Heart left ventricle (tissue), 16 donors: ENCODE measurements around the gene ADGRB2. TPM values are rescaled to one million over a fixed set of nuclear protein-coding genes. Genes with fewer than 3 reads are reported as not detected.

Experiments used
- ATAC-seq, 4 donors: fragments of 200-7000 bp; cut with Tn5 transposase; one replicate each; pipeline ENCODE4 v1.9.1; 2020 to 2022; ENCODE audit warnings: moderate library complexity in 4 of 4, mild to moderate bottlenecking in 3 of 4, moderate number of reproducible peaks in 1 of 4
- DNase-seq, 5 donors: peaks; one replicate each; pipeline ENCODE4 v3.0.0-alpha.2; 2020
- H3K27ac ChIP-seq, 12 donors: fragments of 200-600 bp; sonication (generic) in 4 of 12; one replicate each; pipeline versions ENCODE4 v1.5.0 to v1.8.0; 2016 to 2022; ENCODE audit warnings: mild to moderate bottlenecking in 2 of 12
- H3K27me3 ChIP-seq, 9 donors: fragments of 200-600 bp; sonication (generic) in 2 of 9; one replicate each; pipeline versions ENCODE4 v1.5.1 to v1.8.0; 2016 to 2022; ENCODE audit warnings: mild to moderate bottlenecking in 3 of 9
- H3K36me3 ChIP-seq, 9 donors: fragments of 200-600 bp; sonication (generic) in 2 of 9; one replicate each; pipeline versions ENCODE4 v1.5.0 to v1.8.0; 2018 to 2022; ENCODE audit warnings: mild to moderate bottlenecking in 2 of 9
- H3K4me1 ChIP-seq, 12 donors: fragments of 200-600 bp; sonication (generic) in 4 of 12; one replicate each; pipeline versions ENCODE4 v1.5.0 to v1.8.0; 2016 to 2022; ENCODE audit warnings: mild to moderate bottlenecking in 3 of 12
- H3K4me3 ChIP-seq, 12 donors: fragments of 200-600 bp; sonication (generic) in 4 of 12; one replicate each; pipeline versions ENCODE4 v1.5.0 to v1.8.0; 2017 to 2022; ENCODE audit warnings: mild to moderate bottlenecking in 9 of 12, moderate library complexity in 4 of 12
- H3K9me3 ChIP-seq, 12 donors: fragments of 200-600 bp; sonication (generic) in 4 of 12; one replicate each; pipeline versions ENCODE4 v1.5.0 to v1.8.0; 2016 to 2022; ENCODE audit warnings: mild to moderate bottlenecking in 1 of 12
- POLR2A ChIP-seq, 2 donors: fragments of 450-650 bp; IDR thresholded peaks; one replicate each; pipeline ENCODE4 v1.6.1; 2017; ENCODE audit warnings: antibody characterized with exemption in 2 of 2, mild to moderate bottlenecking in 2 of 2, moderate library complexity in 2 of 2
- WGBS, 4 donors: extraction: QIAGEN DNeasy Blood & Tissue Kit in 2 of 4; methylation state at CpG; one replicate each; pipeline versions ENCODE4 v1.1.5 to v1.1.7; 2013 to 2018; 5-methylcytosine and 5-hydroxymethylcytosine counted together
- intact Hi-C, 10 donors: fragments of 100-400 bp; cut with DNase I; formaldehyde crosslinking; loops; one replicate each; pipeline versions ENCODE4 v1.11.1 to v1.14.2; 2022
- polyA plus RNA-seq, 2 donors: library from polyadenylated mRNA; stranded (reverse); fragments of 200-250 nt; gene quantifications; one replicate each; pipeline ENCODE4 v1.2.3, GENCODE V29; 2013
- total RNA-seq, 9 donors: library from RNA; depleted of rRNA in 2 of 9; stranded (reverse); fragments of >200 nt in 2 of 9; fragmentation: NEBNext Ultra II Directional in 3 of 9; extraction: Animal tissue kit (Norgen Biotek cat#: 25700) in 3 of 9; gene quantifications; one replicate each; pipeline versions ENCODE4 v1.1.0 to v1.2.4, GENCODE V29; 2016 to 2023
- TF ChIP-seq, protein P1 (sequence below), 12 donors: fragments of 200-600 bp; sonication (generic) in 4 of 12; IDR thresholded peaks; one replicate each; pipeline versions ENCODE4 v1.5.0 to v1.8.0; 2018 to 2022; ENCODE audit warnings: antibody characterized with exemption in 12 of 12, mild to moderate bottlenecking in 5 of 12
- donor health status: ischemic (EF 13 %, LVEDD 7.1; RV severe dilation, severe dysfunction).
- donor health status: healthy with polysubstance abuse.
- donor health status: DM: no; HTN: yes; CAD: no.
- donor health status: DM: no; HTN: no; CAD: no.
- donor health status: ischemic (EF 25% LVEDD 6.9; RV normal size, moderate dysfunction).
- donor health status: ischemic (EF 25% LVEDD 5.7; RV mildly dilated, moderate dysfunction).
- donor health status: healthy.
- donor health status: DM: yes; HTN: yes; CAD: no.
- donor health status: ischemic (EF 35%, LVEDD 5.7; RV mildly dilated, moderate dysfunction).
- donor health status: nonischemic (EF 11% LVEDD 7.7; RV severe dilation, severe dysfunction).
- donor health status: DM: yes; HTN: yes; CAD: no.
- donor health status: PGD.
- donor health status: ischemic (EF 29% LVEDD 5.4; RV normal size, mild dysfunction).
- donor health status: nonischemic (EF 23%, LVEDD 6.1; RV moderate dilation, normal function).

Gene ADGRB2
- total and polyA plus RNA-seq, 11 donors = 1.1 to 18.5 (median 9.6) TPM

DNA sequence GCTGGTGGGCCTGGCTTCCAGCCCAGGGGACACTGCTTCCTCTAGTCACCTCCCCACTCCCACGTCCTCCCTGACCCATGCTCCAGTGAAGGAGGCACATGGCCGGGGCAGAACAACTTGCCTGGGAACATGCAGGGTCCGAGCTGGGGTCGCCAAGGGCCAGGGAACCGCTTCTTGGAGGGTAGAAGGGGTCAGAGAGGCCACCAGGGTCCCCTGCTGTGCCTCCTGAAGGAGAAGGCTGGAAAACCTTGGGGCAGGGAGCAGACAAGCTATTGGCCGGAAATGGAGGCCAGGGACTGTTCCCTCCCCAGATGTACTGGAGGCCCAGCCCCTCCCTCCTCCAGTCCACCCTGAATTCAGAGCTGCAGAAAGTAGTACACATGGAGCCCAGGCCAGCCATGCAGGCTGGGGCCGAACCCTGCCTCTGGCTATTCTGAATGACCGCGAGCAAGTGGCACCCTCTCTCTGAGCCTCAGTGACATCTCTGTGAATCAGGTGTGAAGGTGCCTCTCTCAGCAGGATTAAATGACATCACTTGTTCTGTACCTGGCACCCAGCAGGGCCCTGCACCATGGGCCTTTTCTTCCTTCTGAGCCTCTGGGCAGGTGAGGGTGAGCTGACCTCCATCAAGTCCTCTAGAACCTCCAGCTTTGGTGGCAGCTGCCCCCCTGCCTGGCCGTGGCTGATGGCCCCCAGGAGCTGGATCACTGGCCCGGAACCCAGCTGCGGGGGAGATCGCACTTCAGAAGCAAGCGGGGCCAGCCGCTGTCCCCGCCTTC lies 35.9 kb upstream of the ADGRB2 start:
- Histone ChIP-seq H3K27me3 (peaks cover 0 to 15% (median 0%) of the 10 kb centered on the region in 9 donors), H3K4me3 (no peak overlapping the region), H3K27ac (no peak overlapping the region), H3K9me3 (no peaks in the 10 kb centered on the region), H3K36me3 (no peaks in the 10 kb centered on the region), H3K4me1 (peaks cover 0 to 10% (median 0%) of the 10 kb centered on the region in 12 donors)
- intact Hi-C loops = loop anchor here in 5 of 10 donors (10.0 kb wide), 2 partner anchors 165 to 235 kb away; no protein-coding TSS in a partner anchor
- TF ChIP-seq, protein P1, sequence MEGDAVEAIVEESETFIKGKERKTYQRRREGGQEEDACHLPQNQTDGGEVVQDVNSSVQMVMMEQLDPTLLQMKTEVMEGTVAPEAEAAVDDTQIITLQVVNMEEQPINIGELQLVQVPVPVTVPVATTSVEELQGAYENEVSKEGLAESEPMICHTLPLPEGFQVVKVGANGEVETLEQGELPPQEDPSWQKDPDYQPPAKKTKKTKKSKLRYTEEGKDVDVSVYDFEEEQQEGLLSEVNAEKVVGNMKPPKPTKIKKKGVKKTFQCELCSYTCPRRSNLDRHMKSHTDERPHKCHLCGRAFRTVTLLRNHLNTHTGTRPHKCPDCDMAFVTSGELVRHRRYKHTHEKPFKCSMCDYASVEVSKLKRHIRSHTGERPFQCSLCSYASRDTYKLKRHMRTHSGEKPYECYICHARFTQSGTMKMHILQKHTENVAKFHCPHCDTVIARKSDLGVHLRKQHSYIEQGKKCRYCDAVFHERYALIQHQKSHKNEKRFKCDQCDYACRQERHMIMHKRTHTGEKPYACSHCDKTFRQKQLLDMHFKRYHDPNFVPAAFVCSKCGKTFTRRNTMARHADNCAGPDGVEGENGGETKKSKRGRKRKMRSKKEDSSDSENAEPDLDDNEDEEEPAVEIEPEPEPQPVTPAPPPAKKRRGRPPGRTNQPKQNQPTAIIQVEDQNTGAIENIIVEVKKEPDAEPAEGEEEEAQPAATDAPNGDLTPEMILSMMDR (IDR thresholded peaks at IDR 0.05) = no peak
- TF ChIP-seq POLR2A (IDR thresholded peaks at IDR 0.05) = no peak
- 80 to 93% (median 84%) methylated on average over 11 to 16 of the region's 16 CpGs for WGBS, 4 donors
- no peak for ATAC-seq
- DNase-seq = no peak

DNA sequence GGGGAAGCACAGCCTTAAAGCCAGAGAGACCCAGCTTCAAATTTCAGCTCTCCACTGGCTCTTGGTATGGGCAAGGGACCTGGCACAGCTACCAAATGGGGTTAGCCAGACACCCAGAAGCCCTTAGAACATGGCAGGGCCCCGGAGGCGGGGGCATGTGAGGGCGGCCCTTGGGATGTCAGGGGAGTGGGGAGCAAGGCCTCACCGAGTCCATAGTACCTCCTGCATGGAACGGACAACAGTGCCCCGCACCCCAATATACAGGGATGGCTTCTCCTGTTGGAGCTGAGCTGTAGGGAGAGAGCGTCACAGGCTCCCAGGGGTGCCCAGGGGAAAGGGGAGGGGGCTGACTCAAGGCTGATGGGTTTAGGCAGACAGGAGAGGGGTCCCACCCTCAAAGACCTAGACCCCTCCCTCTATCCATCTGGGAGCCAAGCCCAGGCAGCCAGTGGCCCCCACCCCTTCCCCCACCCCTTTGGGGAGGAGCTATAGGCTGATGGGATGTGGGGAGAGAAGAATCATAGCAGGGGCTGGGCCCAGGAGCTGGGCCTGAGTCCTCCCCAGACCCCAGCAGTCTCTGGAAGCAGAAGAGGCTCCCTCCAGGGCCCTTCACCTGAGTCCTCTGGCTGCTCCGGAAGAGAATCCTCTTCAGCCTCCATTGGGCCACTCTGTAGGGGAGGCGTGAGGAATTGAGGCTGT lies 35.2 kb upstream of the ADGRB2 start:
- no peak for DNase-seq
- intact Hi-C loops = loop anchor here in 5 of 10 donors (10.0 kb wide), 2 partner anchors 165 to 235 kb away; no protein-coding TSS in a partner anchor
- no peaks in the 10 kb centered on the region for H3K9me3 ChIP-seq
- WGBS, 4 donors = 83 to 87% (median 87%) methylated on average over 4 to 9 of the region's 9 CpGs
- H3K27me3 ChIP-seq = peaks cover 0 to 15% (median 0%) of the 10 kb centered on the region in 9 donors
- H3K4me3 ChIP-seq = no peak overlapping the region
- no peak overlapping the region for H3K27ac ChIP-seq
- no peak for TF ChIP-seq POLR2A (IDR thresholded peaks at IDR 0.05)
- TF ChIP-seq, protein P1 (IDR thresholded peaks at IDR 0.05) = no peak
- peaks cover 0 to 10% (median 0%) of the 10 kb centered on the region in 12 donors for H3K4me1 ChIP-seq
- H3K36me3 ChIP-seq = no peaks in the 10 kb centered on the region
- no peak for ATAC-seq

DNA sequence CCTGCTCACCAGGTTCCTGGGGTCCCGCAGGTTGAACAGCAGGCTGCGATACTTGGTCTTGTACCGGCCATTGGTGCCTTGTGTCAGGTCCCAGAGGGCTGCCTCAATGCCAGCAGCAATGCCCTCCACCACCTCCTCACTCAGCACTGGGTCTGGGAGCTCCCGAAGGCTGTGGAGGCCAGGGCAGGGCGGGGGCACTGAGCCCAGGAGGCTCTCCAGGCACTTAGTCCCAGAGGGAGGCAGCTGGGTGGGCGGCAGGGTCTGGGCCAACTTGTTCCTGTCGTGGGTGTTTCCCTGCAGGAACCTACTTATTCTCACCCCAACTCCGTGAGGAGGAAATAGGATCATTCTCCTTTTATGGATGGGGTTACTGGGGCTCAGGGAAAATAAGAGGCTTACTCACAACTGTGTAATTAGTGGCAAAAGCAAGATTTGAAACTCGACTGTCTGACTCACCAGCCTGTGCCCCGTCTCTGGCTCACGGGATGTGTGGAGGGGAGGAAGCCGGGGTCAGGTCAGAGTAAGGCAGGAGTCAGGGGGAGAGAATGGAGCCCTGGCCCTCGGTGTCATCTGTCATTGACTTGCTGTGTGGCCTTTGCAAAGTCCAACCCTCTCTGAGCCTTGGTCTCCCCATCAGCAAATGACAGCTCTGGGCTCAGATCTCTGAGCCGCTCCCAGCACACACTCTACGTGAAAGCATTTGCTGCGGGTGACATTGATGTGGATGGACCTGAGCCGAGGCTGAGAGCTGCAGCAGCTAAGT lies 34.5 kb upstream of the ADGRB2 start:
- Histone ChIP-seq H3K36me3 (no peaks in the 10 kb centered on the region), H3K4me3 (no peak overlapping the region), H3K4me1 (peaks cover 0 to 10% (median 0%) of the 10 kb centered on the region in 12 donors), H3K9me3 (no peaks in the 10 kb centered on the region), H3K27me3 (peaks cover 0 to 15% (median 0%) of the 10 kb centered on the region in 9 donors), H3K27ac (no peak overlapping the region)
- WGBS, 4 donors = 61 to 68% (median 62%) methylated on average over 13 to 17 of the region's 17 CpGs
- DNase-seq (no peak), ATAC-seq (no peak)
- intact Hi-C loops = loop anchor here in 5 of 10 donors (10.0 kb wide), 2 partner anchors 166 to 234 kb away; no protein-coding TSS in a partner anchor
- TF ChIP-seq POLR2A (IDR thresholded peaks at IDR 0.05) = no peak
- TF ChIP-seq, protein P1 (IDR thresholded peaks at IDR 0.05) = no peak
